ENCODE results near the gene ADIPOQ. TPM values are rescaled to one million over a fixed set of nuclear protein-coding genes. Genes with fewer than 3 reads are reported as not detected.

ADIPOQ gene
- total RNA-seq, 1 experiment from 2014 or later, result not detected

DNA sequence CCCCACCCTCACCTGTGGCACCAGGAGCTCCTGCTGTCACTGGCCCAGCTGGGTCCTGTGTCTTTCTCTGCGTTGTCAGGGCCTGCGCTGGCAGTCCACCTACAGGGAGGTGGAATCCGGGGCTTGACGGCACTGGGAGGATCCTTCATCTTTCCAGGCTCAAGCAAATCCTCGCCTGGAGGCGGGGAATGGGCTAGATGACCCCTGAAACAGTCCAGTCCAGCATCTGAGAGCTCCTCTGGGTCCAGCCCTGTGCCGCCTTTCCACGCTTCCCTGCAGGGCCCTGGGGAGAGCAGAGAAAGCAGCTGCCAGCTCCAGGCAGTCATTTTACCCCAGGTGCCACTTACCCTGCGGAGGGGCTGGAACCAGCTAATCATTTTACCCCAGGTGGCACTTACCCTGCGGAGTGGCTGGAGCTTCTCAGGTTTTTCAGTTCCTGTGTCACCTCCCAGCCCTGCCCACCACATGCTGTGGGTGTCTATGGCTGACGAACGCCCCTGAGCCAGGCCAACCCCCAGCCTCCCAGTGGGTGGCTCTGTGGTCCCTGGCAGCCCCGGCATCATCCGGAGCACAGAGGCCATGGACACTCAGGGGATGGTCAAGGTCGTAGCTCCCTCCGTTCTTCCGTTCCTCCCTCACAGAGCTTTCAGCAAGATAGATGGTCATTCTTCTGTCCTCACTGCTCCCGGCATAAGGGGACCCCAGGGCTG, 17.9 kb upstream of the ADIPOQ start:
- no peak overlapping the region for H2BK12ac ChIP-seq (ENCODE audit: insufficient read length, low read depth, low read length)
- H3K56ac ChIP-seq (ENCODE audit: insufficient read length, low read depth, low read length), result no peak overlapping the region
- no peak overlapping the region for H3K14ac ChIP-seq (ENCODE audit: insufficient read depth, low read length)
- H3K27ac ChIP-seq (ENCODE audit: insufficient read length, low read depth, low read length), result no peak overlapping the region
- Mint-ChIP-seq H3K27me3 (ENCODE audit: low read depth) (peaks cover 49% of the 10 kb centered on the region), H3K4me3 (peak overlapping the region; percentile 68 to 78), H3K4me1 (peaks cover 37 to 40% of the 10 kb centered on the region in 2 experiments), H3K27ac (no peak overlapping the region; a peak in 1 of 7 replicates), H3K9me3 (no peaks in the 10 kb centered on the region), H3K36me3 (ENCODE audit: insufficient read depth in 1 of 3, low read depth in 3 of 3) (no peaks in the 10 kb centered on the region)
- H2AK5ac ChIP-seq (ENCODE audit: insufficient read length, low read length), result no peak overlapping the region
- no peak overlapping the region for H4K5ac ChIP-seq (ENCODE audit: insufficient read length, low read depth, low read length)
- TF ChIP-seq CTCF (conservative IDR thresholded peaks at IDR 0.05), result no peak
- H2BK15ac ChIP-seq (ENCODE audit: low read depth, low read length), result no peak overlapping the region
- DNase-seq, result peak; percentile 39
- H3K27me3 ChIP-seq (ENCODE audit: insufficient read depth, low read length), result peaks cover 2% of the 10 kb centered on the region; the same call in 1 of the 2 replicates
- H3K4me1 ChIP-seq (ENCODE audit: insufficient read depth, low read length), result no peaks in the 10 kb centered on the region; the same call in 1 of the 2 replicates
- H4K91ac ChIP-seq (ENCODE audit: insufficient read length, low read depth, low read length), result no peak overlapping the region
- H3K23me2 ChIP-seq (ENCODE audit: insufficient read length, low read depth, low read length, poor library complexity, severe bottlenecking), result peaks cover 14% of the 10 kb centered on the region
- H3K23ac ChIP-seq (ENCODE audit: insufficient read length, low read depth, low read length), result no peak overlapping the region
- no peak overlapping the region for H2BK20ac ChIP-seq (ENCODE audit: low read depth, low read length, poor library complexity, severe bottlenecking)
- H3T11ph ChIP-seq (ENCODE audit: low read length), result no peak overlapping the region
- H4K20me1 ChIP-seq (ENCODE audit: control insufficient read depth, insufficient read depth, insufficient read length), result no peaks in the 10 kb centered on the region
- no peaks in the 10 kb centered on the region for H3K79me2 ChIP-seq (ENCODE audit: insufficient read depth, low read length)
- H4K8ac ChIP-seq (replicated peaks; ENCODE audit: insufficient read length, low read depth, low read length), result no peak overlapping the region
- H3K4ac ChIP-seq (ENCODE audit: low read depth, low read length), result no peak overlapping the region
- no peak overlapping the region for H2AFZ ChIP-seq (ENCODE audit: low read length)
- no CpG with 5 or more reads among the region's 18 CpGs for WGBS (ENCODE audit: extremely low coverage, insufficient read length, low lambda C conversion rate)
- H3K18ac ChIP-seq (ENCODE audit: insufficient read length, low read depth, low read length), result no peak overlapping the region
- no peak overlapping the region for H2BK5ac ChIP-seq (ENCODE audit: insufficient read length, low read length)
- no peak overlapping the region for H3K9ac ChIP-seq (ENCODE audit: extremely low read depth, insufficient read length, low read length)
- no peak overlapping the region for H2BK120ac ChIP-seq (ENCODE audit: low read depth, low read length, poor library complexity, severe bottlenecking)
- no peaks in the 10 kb centered on the region for H3K9me3 ChIP-seq (ENCODE audit: control insufficient read depth, low read depth, low read length)
- no peaks in the 10 kb centered on the region for H3K79me1 ChIP-seq (ENCODE audit: insufficient read depth, low read depth, low read length, poor library complexity, severe bottlenecking)
- H3K4me2 ChIP-seq (ENCODE audit: insufficient read depth, insufficient read length, low read length), result peak overlapping the region; percentile 50

All from H9 (cell line).